Stimulated activated CD8-positive, alpha-beta memory T cell treated with anti-CD3 and anti-CD28 coated beads, Interleukin-4, amount 100 ng/mL, for 1 hour (primary cell): ENCODE measurements around the gene TNFAIP3.
"Not testable (repeated sequence)": the region's sequence is repeated elsewhere in the genome, so short reads cannot be mapped to it uniquely, and the experiment has no call there.

Experiments
- DNase-seq, 2 donors: peaks; one replicate each; pipeline ENCODE4 v3.0.0-alpha.2; 2020; ENCODE audit warnings: low read depth in 2 of 2, low spot score in 1 of 2

Gene TNFAIP3

GRCh38 chr6:137866914-137867684 is at the start of gene TNFAIP3:
TNFAIP3 (plus strand) TSS chr6:137867259; CDS start chr6:137871228, 3,969 bp downstream.
- peak; percentile 86 to 90 for DNase-seq

- no peak for DNase-seq
Measured at GRCh38 chr6:137818440-137818839, 48.6 kb upstream of the TNFAIP3 start.

- no peak for DNase-seq
Measured at GRCh38 chr6:137819740-137820139, 47.3 kb upstream of the TNFAIP3 start.

GRCh38 chr6:137820425-137820824 is 46.6 kb upstream of the TNFAIP3 start:
- no peak for DNase-seq

GRCh38 chr6:137820952-137821351 is 46.1 kb upstream of the TNFAIP3 start:
- no peak for DNase-seq

GRCh38 chr6:137821491-137821890 is 45.6 kb upstream of the TNFAIP3 start:
- DNase-seq: no peak

GRCh38 chr6:137823826-137824555 is 43.1 kb upstream of the TNFAIP3 start:
- DNase-seq: peak; percentile 50 to 61

- DNase-seq: no peak
Measured at GRCh38 chr6:137824556-137824879, 42.5 kb upstream of the TNFAIP3 start.

GRCh38 chr6:137824896-137825295 is 42.2 kb upstream of the TNFAIP3 start:
- no peak for DNase-seq

- no peak for DNase-seq
Measured at GRCh38 chr6:137827411-137827940, 39.6 kb upstream of the TNFAIP3 start.

GRCh38 chr6:137827977-137828810 is 38.9 kb upstream of the TNFAIP3 start:
- DNase-seq: no peak

- no peak for DNase-seq
Measured at GRCh38 chr6:137829641-137830083, 37.4 kb upstream of the TNFAIP3 start.

GRCh38 chr6:137830511-137830911 is 36.5 kb upstream of the TNFAIP3 start:
- DNase-seq: no peak

GRCh38 chr6:137832110-137832509 is 34.9 kb upstream of the TNFAIP3 start:
- DNase-seq: no peak

- no peak for DNase-seq
Measured at GRCh38 chr6:137834508-137834907, 32.6 kb upstream of the TNFAIP3 start.

GRCh38 chr6:137836788-137837187 is 30.3 kb upstream of the TNFAIP3 start:
- no peak for DNase-seq

- DNase-seq: not testable (repeated sequence)
Measured at GRCh38 chr6:137838090-137838489, 29.0 kb upstream of the TNFAIP3 start.

GRCh38 chr6:137838597-137838996 is 28.5 kb upstream of the TNFAIP3 start:
- not testable (repeated sequence) for DNase-seq

GRCh38 chr6:137839076-137839475 is 28.0 kb upstream of the TNFAIP3 start:
- no peak for DNase-seq

- no peak for DNase-seq
Measured at GRCh38 chr6:137840252-137840651, 26.8 kb upstream of the TNFAIP3 start.

- no peak for DNase-seq
Measured at GRCh38 chr6:137843211-137843610, 23.8 kb upstream of the TNFAIP3 start.
